MCF 10A (cell line): ENCODE data around the gene EXPH5. TPM values are rescaled to one million over a fixed set of nuclear protein-coding genes. Genes with fewer than 3 reads are reported as not detected.

Experiments
- BruUV-seq: library from RNA; stranded (reverse); fragments of 400-500 nt; replicated peaks from 2 replicates; lab custom pipeline; 2021; lab: Mats Ljungman, UMichigan
- CTCF ChIA-PET: fragments of 300-600 bp; sonication (Branson Sonifier 250); formaldehyde crosslinking; extraction: SDS; loops from one replicate; lab custom pipeline; 2021; ENCODE audit warnings: antibody characterized with exemption, inconsistent platforms; lab: Yijun Ruan, JAX
- POLR2A ChIA-PET: fragments of 300-600, 350-650 bp; sonication (Branson Sonifier 250); formaldehyde crosslinking; extraction: SDS; loops from one replicate; lab custom pipeline; 2020; ENCODE audit warnings: antibody characterized with exemption, inconsistent platforms; lab: Yijun Ruan, JAX
- DNase-seq: peaks from one replicate; pipeline ENCODE4 v3.0.0-alpha.2; 2018; ENCODE audit not compliant: unreplicated experiment
- H3K27ac Mint-ChIP-seq: one replicate; pipeline ENCODE4 v1.8.0; 2022; ENCODE audit warnings: mild to moderate bottlenecking, low read depth, mixed read lengths; ENCODE audit not compliant: unreplicated experiment
- H3K27me3 Mint-ChIP-seq: one replicate; pipeline ENCODE4 v1.8.0; 2022; ENCODE audit warnings: mixed read lengths; ENCODE audit not compliant: insufficient read depth, unreplicated experiment
- H3K36me3 Mint-ChIP-seq: one replicate; pipeline ENCODE4 v1.8.0; 2022; ENCODE audit warnings: mild to moderate bottlenecking, moderate library complexity, mixed read lengths; ENCODE audit not compliant: insufficient read depth, unreplicated experiment
- H3K4me1 Mint-ChIP-seq: one replicate; pipeline ENCODE4 v1.8.0; 2022; ENCODE audit warnings: mixed read lengths; ENCODE audit not compliant: insufficient read depth, unreplicated experiment
- H3K4me3 Mint-ChIP-seq: one replicate; pipeline ENCODE4 v1.8.0; 2022; ENCODE audit warnings: mild to moderate bottlenecking, moderate library complexity, mixed read lengths; ENCODE audit not compliant: unreplicated experiment
- H3K9me3 Mint-ChIP-seq: one replicate; pipeline ENCODE4 v1.8.0; 2022; ENCODE audit warnings: mixed read lengths; ENCODE audit not compliant: unreplicated experiment
- CTCF ChIP-seq: fragments of 200-600 bp; IDR thresholded peaks from one replicate; pipeline ENCODE4 v1.8.0; 2022; ENCODE audit warnings: antibody characterized with exemption, mild to moderate bottlenecking; ENCODE audit not compliant: unreplicated experiment
- intact Hi-C: fragments of 100-400 bp; cut with micrococcal nuclease; formaldehyde crosslinking; loops from 2 replicates; pipeline ENCODE4 v1.14.1; 2022
- total RNA-seq: library from RNA; stranded (reverse); gene quantifications from 2 replicates; pipeline ENCODE4 v1.2.3, GENCODE V29; 2022

Gene EXPH5
- total RNA-seq, 1 experiment from 2014 or later = 9.2 TPM

GRCh38 chr11:108556019-108556418, 37.5 kb downstream of the EXPH5 start:
- TF ChIP-seq CTCF = no peak
- DNase-seq = no peak
- POLR2A ChIA-PET = no interaction called here
- no peak overlapping the region for H3K4me3 Mint-ChIP-seq
- no peaks in the 10 kb centered on the region for H3K27me3 Mint-ChIP-seq
- peaks cover 10% of the 10 kb centered on the region for H3K4me1 Mint-ChIP-seq
- CTCF ChIA-PET = interaction anchor here (0.6 to 1.1 kb wide), 2 partner anchors 9 to 65 kb away, joined by 3 to 4 read pairs; no protein-coding TSS in a partner anchor
- no TSS peak for BruUV-seq
- intact Hi-C loops = no loop called here
- no peaks in the 10 kb centered on the region for H3K36me3 Mint-ChIP-seq
- no peak overlapping the region for H3K27ac Mint-ChIP-seq
- no peaks in the 10 kb centered on the region for H3K9me3 Mint-ChIP-seq

- ChIA-PET CTCF (no interaction called here), POLR2A (interaction anchor here (0.5 to 1.0 kb wide), 2 partner anchors 19 to 29 kb away, joined by 3 to 5 read pairs; no protein-coding TSS in a partner anchor)
- Mint-ChIP-seq H3K36me3 (no peaks in the 10 kb centered on the region), H3K27me3 (no peaks in the 10 kb centered on the region), H3K9me3 (no peaks in the 10 kb centered on the region), H3K27ac (no peak overlapping the region), H3K4me1 (no peaks in the 10 kb centered on the region), H3K4me3 (no peak overlapping the region)
- no peak for TF ChIP-seq CTCF
- intact Hi-C loops = no loop called here
- no peak for DNase-seq
- BruUV-seq = no TSS peak
Measured at GRCh38 chr11:108551651-108552462, 41.7 kb downstream of the EXPH5 start.

GRCh38 chr11:108549319-108549885, 44.2 kb downstream of the EXPH5 start:
- Mint-ChIP-seq H3K9me3 (no peaks in the 10 kb centered on the region), H3K36me3 (no peaks in the 10 kb centered on the region), H3K27ac (no peak overlapping the region), H3K27me3 (no peaks in the 10 kb centered on the region), H3K4me1 (no peaks in the 10 kb centered on the region), H3K4me3 (no peak overlapping the region)
- no peak for TF ChIP-seq CTCF
- ChIA-PET POLR2A (interaction anchor here (1.4 kb wide), 1 partner anchor 8 kb away, joined by 3 read pairs; no protein-coding TSS in a partner anchor), CTCF (interaction anchor here (0.6 kb wide), 1 partner anchor 120 kb away, joined by 5 read pairs; no protein-coding TSS in a partner anchor)
- intact Hi-C loops = no loop called here
- DNase-seq = no peak
- no TSS peak for BruUV-seq

GRCh38 chr11:108545909-108546501, 47.6 kb downstream of the EXPH5 start:
- CTCF ChIA-PET = interaction anchor here (0.7 kb wide), 1 partner anchor 11 kb away, joined by 3 read pairs; no protein-coding TSS in a partner anchor
- H3K4me1 Mint-ChIP-seq = no peaks in the 10 kb centered on the region
- H3K27me3 Mint-ChIP-seq = no peaks in the 10 kb centered on the region
- H3K36me3 Mint-ChIP-seq = no peaks in the 10 kb centered on the region
- DNase-seq = no peak
- POLR2A ChIA-PET = no interaction called here
- no TSS peak for BruUV-seq
- intact Hi-C loops = no loop called here
- TF ChIP-seq CTCF = no peak
- no peak overlapping the region for H3K27ac Mint-ChIP-seq
- H3K4me3 Mint-ChIP-seq = no peak overlapping the region
- no peaks in the 10 kb centered on the region for H3K9me3 Mint-ChIP-seq
